HG02981 (cell line): ENCODE data around the gene GPAT2.
A peak's percentile ranks its signal among the peaks of the same experiment; 100 is the strongest.
"Not testable (repeated sequence)": the region's sequence is repeated elsewhere in the genome, so short reads cannot be mapped to it uniquely, and the experiment has no call there.

Experiments used
- ATAC-seq: cut with Tn5 transposase; IDR thresholded peaks from one replicate; pipeline ENCODE4 v1.9.1; 2021; ENCODE audit warnings: mild to moderate bottlenecking, moderate library complexity; ENCODE audit not compliant: unreplicated experiment

The GPAT2 gene

GRCh38 chr2:96065381-96065930, 30.7 kb upstream of the GPAT2 start:
- ATAC-seq, result no peak

GRCh38 chr2:96064760-96065159, 30.0 kb upstream of the GPAT2 start:
- ATAC-seq, result not testable (repeated sequence)

GRCh38 chr2:96064047-96064675, 29.4 kb upstream of the GPAT2 start:
- not testable (repeated sequence) for ATAC-seq

GRCh38 chr2:96063116-96063899, 28.6 kb upstream of the GPAT2 start:
- not testable (repeated sequence) for ATAC-seq

GRCh38 chr2:96062483-96062882, 27.8 kb upstream of the GPAT2 start:
- not testable (repeated sequence) for ATAC-seq

GRCh38 chr2:96061901-96062300, 27.2 kb upstream of the GPAT2 start:
- ATAC-seq, result not testable (repeated sequence)

- ATAC-seq, result not testable (repeated sequence)
Observed at GRCh38 chr2:96061197-96061817, 26.6 kb upstream of the GPAT2 start.

- ATAC-seq, result not testable (repeated sequence)
Observed at GRCh38 chr2:96060325-96060724, 25.6 kb upstream of the GPAT2 start.

GRCh38 chr2:96059443-96059842, 24.7 kb upstream of the GPAT2 start:
- ATAC-seq, result not testable (repeated sequence)

- not testable (repeated sequence) for ATAC-seq
Observed at GRCh38 chr2:96055830-96056229, 21.1 kb upstream of the GPAT2 start.

GRCh38 chr2:96054537-96054936, 19.8 kb upstream of the GPAT2 start:
- not testable (repeated sequence) for ATAC-seq

GRCh38 chr2:96053385-96053784, 18.7 kb upstream of the GPAT2 start:
- not testable (repeated sequence) for ATAC-seq

- not testable (repeated sequence) for ATAC-seq
Observed at GRCh38 chr2:96052632-96053031, 17.9 kb upstream of the GPAT2 start.

GRCh38 chr2:96049917-96050262, 15.2 kb upstream of the GPAT2 start:
- ATAC-seq, result not testable (repeated sequence)

- ATAC-seq, result peak; percentile 48
Observed at GRCh38 chr2:96049049-96049916, 14.6 kb upstream of the GPAT2 start.

GRCh38 chr2:96035554-96035953, 838 bp upstream of the GPAT2 start:
- ATAC-seq, result not testable (repeated sequence)

GRCh38 chr2:96033997-96034396, 719 bp downstream of the GPAT2 start:
- not testable (repeated sequence) for ATAC-seq

- ATAC-seq, result not testable (repeated sequence)
Observed at GRCh38 chr2:96027725-96028325, 6.9 kb downstream of the GPAT2 start.

GRCh38 chr2:96025755-96026154, 9.0 kb downstream of the GPAT2 start:
- not testable (repeated sequence) for ATAC-seq

GRCh38 chr2:96025194-96025492, 9.6 kb downstream of the GPAT2 start:
- no peak for ATAC-seq
